TTC549 (cell line): Measurements from ENCODE around the gene LRP1B.
A peak's percentile ranks its signal among the peaks of the same experiment; 100 is the strongest.

Source experiments
- FAIRE-seq: peaks from 2 replicates; lab custom pipeline; 2012; peaks lifted over from hg19 to GRCh38; lab: Jason Lieb, UNC

LRP1B gene

DNA sequence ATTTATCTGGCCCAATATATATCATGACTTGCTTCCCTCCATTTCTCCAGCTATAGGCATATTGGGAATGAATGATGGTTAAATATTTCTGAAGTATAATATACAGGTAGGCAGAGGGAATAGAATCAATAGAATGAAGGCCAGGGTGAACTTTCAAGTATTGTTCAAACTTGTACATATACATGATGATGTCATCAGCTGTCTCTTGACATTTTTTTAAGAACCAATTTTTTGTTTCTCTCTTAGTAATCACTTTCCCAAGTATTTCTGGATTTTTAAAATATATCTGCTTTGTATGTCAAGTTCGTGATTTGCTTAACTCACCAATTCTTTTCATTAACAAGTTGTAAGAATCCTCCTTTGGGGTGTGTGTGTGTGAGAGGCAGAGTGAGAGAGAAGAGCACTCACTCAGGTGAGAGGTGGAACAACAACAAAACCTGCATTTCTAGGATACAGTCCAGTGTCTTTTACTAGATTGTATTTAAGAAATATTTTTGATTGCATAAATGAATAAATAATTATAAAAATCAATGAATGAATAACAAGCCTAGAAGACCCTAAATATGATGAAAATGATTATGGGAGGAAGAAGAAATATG lies 1239.1 kb downstream of the LRP1B start:
- FAIRE-seq, result no peak

DNA sequence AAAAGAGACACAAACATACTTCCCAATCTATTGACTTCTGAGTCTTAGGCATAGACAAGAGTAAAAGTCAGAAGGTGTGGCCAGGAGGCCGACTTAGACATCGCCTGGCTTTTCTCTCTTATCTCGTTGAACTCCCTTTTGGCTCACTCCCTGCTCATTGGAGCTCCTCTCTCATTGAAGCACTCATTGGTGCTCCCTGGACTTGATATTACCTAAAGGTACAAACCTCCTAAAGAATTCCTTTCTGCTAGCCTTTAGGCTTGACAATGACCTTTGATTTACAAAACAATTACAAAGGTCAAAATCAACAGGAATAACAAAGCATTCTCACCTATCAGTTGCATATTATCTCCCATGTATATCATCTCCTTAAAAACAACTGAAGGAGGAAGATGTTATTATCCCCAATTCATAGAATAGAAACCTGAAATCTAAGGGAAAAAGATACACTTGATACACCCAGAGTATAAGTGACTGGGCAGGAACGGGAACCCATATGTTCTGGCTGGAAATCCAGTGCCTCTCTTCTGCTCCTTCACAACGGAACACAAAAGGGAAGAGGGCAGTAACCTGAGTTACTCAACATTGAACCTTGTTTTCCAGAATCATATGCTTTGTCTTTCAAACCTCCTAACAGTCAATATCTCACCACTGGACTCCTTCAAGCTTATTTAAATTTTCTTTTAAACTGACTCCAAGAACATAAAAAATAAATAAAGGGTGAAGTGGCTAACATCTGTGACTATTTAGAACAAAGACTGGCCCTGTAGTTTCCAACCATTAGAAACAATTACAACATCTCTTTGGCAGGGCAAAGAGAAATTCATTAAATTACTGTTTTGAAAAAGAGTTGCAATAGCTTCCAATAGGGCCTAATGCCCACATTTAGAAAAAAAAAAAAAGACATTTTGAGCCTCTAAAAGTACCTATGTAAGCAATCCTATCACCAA lies 1247.9 kb downstream of the LRP1B start:
- no peak for FAIRE-seq

DNA sequence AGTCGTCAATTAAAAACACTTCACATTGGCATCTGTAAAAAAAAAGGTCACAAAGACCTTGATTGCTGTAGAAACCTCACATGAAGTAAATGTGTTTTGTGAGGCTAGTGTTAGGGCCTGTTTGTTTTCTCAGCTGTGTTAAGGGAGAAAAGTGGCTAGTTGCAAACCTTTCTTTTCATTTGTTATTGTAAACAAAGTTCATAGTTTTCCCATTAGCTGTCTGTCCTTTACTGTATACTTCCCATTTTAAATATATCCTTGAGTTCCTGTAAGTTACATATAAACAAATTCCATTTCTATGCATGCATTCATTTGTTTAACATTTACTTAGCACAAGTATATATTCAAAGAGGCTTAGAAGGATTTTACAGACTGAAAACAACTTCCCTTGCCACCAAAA lies 1250.2 kb downstream of the LRP1B start:
- FAIRE-seq, result no peak

DNA sequence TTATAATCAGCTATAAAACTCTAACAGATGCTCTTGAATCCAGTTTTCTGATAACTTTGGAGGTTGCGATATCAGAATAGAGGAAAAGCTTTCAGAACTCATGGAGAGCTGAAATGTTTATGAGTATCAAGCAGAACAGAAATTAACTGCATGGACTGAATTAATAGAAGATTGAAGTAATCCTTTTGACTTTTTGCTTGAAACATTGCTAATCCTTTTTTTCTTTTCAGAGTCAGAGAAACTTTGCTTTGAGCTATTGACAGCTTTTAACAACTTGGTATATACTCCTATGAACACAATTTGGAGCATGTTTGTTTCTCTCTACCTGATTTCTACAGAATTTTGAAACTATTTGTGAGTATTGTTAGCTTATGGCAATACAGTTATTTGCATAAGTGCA lies 1254.8 kb downstream of the LRP1B start:
- FAIRE-seq, result no peak

DNA sequence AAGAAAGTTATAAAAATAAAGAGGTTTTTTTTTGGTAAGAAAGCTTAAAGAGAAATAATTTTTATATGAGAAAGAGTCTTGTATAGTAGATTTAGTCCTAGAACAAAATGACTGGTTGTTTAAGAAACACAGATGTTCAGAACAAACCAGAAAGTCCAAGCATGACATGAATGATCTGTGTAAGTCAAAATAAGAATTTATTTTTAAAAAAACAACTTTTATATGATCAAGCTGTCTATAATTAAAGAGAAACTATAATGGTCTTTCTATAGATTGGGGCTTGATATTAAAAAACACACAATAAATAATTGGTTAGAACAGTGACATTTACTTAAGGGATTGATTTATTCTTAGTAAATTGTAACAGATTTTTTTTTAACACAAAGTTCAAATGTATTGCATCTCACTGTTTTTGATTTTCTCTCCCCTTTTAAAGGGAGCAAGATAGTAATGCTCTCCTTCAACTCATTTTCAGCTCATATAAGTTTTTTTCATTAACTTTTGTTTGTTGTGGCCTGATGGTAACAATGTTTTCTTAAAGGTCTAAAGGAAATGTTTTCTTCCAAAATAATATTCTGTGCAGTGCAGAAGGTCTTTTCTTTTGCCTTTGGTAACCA lies 1256.8 kb downstream of the LRP1B start:
- no peak for FAIRE-seq

DNA sequence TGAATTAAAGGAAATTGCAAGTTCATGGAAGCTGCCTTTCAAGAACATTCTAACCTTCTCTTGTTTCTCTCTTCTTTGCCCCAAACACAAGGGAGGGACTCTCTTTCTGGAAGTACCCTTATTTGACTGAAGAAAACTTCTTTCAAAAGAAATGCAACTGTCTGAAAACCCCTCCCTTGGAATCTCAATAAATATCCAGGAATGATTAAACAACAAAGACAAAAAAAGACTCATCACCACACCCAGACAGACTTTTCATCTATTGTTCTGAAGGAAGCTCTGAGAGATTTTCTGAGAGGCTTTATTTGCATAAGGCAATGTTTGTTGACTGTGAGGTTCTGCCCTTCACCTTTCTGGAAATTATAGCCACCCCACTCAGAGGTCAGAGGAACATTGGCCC lies 1260.9 kb downstream of the LRP1B start:
- no peak for FAIRE-seq

DNA sequence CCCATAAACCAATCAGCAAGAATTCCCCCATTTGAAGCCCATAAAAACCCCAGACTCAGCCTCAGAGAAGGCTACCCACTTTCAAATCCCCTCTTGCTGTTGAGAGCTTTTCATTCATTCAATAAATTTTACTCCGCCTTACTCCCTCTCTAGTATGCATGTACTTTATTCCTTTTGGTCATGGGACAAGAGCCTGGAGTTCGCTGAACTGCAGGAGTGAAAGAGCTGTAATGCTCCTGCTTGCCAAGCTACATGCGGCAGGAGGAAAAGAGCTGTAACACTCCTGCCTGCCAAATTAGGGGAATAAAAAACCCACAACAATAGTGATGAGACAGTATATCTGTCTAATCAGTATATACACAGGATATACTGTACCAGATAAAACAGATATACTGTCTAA lies 1261.7 kb downstream of the LRP1B start:
- no peak for FAIRE-seq

DNA sequence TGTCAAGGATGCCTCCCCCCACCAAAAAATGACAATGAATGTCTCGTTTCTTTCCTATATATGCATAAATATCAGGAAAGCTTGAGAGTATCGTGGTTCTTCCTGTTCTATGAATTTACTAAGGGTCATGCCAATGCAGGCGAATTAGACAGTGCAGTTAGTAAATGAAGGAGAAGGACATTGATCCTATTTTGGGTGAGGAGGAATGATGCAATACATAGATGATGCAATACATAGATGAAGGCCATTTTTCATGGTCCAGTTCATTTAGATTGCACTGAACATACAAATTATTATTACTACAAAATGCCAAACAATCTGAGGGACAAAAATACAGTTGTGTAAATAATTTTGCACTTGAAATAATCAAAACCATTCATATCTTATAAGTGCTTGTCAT lies 1265.0 kb downstream of the LRP1B start:
- FAIRE-seq, result no peak

DNA sequence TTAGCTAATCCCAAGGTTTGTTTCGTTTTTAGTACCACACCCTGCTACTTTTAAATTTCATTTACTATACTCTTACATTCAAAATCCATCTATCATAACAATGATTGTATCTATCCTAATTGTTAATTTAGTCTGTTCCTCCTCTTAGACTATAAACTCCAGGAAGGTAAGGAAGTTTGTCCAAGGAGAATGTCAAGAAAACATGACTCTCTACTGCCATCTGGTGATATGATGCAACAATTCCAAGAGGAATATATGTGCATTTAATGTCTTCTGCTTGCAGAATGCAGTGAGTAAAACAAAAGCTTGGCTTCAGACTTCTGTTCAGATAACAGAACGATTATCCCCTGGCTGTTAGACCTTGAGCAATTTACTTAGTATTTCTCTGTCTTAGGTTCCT lies 1267.1 kb downstream of the LRP1B start:
- FAIRE-seq, result peak; percentile 91

DNA sequence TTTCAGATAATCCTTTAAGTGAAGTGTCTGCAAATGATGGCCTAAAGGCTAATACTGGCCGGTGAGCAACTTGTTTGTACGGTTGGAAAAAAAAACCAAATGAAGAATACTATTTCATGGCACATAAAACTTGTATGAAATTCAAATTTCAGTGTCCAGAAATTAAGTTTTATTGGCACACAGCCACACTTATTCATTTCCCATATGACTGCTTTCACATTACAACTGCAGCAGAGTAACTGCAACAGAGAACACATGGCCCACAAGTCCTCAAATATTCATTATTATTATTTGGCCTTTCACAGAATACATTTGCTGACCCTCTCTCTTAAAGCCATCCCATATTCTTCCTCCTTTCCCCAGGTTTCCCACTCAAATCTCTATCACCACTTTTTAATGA lies 1268.6 kb downstream of the LRP1B start:
- no peak for FAIRE-seq

DNA sequence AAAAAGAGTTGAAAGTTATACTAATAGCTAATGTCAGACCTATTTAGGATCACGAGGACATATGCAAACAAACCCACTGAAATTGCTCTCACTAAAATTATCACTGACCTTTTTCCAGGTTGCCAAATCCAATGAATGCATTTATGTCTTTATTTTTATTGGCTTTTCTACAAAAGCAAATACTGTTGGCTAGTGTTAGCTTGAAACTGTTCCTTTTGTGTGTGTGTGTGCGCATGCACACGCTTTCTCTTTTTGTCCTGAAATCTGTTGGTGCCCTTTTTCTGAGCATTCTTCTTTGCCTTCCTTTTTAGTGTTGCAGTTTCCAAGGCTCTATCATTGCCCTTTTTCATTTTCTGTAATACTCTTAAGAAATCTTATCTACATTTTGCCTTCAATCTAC lies 1269.2 kb downstream of the LRP1B start:
- FAIRE-seq, result no peak

DNA sequence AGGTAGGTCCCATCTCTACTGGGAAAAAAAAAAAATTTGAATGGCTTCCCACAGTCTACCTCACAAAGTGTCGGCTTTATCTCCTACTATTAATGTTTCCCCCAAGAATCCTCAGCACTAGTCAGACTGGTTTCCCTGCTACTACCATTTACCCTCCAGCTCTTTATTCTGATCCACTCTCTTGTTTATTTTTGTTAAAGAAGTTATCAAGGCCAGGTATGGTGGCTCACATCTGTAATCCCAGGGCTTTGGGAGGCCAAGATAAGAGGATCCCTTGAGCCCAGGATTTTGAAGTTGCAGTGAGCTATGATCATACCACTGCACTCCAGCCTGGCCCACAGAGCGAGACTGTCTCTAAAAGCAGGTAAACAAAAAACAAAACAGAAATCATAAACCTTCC lies 1275.3 kb downstream of the LRP1B start:
- no peak for FAIRE-seq

DNA sequence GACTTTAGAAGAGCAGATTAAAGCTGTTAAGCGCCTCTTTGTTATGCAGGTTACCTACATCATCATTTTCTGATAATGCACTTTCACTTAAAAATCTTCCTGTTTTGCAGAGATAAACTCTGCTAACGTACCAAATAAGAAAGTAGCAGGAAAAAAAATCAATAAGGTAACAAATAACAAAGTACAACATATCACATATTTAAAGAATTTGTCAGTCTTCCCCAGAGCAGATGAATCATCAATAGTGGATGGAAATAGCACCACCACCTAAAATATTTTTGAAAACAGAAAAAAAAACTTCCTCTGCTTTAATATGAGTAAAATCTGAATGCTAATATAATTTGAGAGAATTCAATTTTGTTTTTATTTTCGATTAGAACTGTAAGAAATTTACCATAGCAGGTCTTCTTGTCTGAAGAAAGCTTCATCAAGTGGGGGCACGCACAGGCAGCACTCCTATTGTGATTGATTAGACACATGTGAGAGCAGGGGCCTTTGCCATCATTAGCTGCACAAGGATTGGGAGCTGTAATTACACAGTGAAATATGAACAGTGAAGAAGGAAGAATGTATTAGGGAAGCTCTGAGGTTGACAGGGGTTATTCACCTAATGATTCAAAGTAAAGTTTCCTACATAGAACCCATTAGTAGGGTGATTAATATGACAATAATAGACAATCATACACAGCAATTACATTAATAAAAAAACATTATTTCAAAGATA lies 1279.4 kb downstream of the LRP1B start:
- no peak for FAIRE-seq

DNA sequence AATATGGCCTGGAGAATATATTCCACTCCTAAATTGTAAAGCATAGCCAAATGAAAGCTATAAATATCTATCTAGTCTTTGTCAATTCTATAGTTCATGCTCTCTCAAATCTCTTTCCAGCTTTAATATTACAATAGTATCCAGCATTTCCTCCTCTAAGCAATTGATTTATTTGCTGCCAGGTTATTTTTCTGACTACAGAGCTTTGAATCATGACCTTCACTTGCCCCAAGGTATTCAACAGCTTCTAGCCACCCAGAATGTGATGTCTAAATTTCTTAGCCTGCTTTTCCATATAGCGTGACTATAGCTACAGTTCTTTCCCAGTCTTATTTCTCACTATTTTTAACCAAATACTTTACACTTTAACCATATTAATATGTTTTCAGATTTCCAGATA lies 1287.6 kb downstream of the LRP1B start:
- no peak for FAIRE-seq

DNA sequence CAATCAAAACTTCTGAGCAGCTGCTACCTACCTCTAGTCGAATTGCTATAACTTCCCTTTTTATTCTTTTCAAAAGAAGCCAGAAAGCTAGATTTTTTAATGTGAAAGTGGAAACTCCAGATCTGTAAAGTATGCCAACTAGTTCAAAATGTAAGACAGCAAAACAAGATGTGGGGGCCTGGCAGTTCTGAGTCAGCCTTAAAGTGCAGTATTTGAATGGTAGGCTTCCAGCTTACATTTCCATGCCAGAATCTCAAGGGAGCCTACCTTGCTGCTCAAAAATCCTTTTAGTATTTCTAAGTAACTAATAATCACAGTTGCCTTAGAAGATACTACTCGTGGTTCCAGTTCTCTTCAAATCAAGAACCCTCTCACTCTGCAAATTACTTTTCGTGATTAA lies 1288.7 kb downstream of the LRP1B start:
- no peak for FAIRE-seq

DNA sequence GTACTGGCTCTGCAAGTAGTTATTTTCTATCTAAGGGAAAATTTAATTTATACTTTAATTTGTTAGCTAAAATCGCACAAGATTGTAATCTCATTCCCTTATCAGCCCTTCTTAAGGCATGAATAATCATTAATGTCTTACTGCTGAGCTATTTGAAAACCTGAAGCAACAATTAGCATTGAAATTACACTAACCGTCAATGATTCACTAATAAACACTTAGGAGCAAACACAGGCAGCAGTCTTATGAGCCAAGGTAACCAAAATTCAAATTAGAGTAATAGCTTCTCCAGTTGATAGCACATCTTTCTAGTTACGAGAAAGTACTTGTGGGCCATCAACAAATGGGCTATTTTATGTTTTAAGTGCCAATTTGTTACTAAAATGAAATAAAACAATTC lies 1289.7 kb downstream of the LRP1B start:
- no peak for FAIRE-seq

DNA sequence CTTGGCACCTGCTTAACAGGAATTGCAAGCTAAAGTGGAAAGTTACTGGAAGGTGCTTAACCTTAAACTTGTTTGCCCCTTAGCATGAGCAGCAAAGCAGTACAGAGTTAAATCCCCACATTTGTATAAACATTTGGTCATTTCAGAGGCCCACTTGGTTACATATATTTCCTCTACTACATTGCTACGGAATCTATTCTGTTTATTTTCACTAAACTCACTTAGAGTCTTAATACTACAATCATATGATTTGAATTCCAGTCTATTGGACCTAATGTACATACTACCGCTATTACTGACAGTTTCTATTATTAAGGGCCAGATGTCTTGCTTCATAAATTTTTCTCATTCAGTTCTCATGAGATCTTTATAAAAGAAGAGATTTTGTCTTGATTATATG lies 1294.0 kb downstream of the LRP1B start:
- FAIRE-seq, result no peak

DNA sequence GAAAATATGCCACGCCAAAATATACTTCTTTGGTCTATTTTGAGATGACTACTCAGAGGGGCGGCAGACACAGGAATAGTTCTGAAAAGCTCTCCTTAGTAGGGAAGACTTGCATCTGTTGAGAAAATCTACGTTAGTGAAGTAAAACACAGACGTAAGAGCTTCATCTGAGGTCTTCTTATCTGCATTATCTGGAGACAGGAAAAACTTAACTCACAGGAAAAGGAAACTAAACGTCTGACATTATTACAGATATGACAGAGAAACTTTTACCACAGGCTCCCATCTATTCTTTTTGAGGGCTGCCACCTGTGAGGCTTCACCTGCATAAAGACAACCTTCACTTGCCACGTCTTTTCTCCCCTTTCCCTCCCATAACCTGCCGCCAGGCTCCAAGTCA lies 1295.7 kb downstream of the LRP1B start:
- no peak for FAIRE-seq

DNA sequence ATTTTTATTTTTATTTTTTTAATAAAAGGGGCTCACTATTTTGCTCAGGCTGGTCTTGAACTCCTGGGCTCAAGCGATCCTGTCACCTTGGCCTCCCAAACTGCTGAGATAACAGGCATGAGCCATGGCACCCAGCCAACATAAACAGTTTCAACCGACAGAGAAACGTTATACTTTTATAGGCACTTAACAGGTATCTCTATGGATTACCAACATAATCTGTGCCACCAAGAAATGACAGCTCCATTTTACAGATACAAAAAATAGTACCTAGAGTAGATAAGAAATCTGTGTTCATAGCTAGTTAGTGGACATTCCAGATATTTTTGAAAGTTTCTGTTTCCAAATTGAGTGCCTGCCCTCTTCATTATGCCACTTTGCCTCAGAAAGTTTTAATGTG lies 1316.7 kb downstream of the LRP1B start:
- FAIRE-seq, result no peak

DNA sequence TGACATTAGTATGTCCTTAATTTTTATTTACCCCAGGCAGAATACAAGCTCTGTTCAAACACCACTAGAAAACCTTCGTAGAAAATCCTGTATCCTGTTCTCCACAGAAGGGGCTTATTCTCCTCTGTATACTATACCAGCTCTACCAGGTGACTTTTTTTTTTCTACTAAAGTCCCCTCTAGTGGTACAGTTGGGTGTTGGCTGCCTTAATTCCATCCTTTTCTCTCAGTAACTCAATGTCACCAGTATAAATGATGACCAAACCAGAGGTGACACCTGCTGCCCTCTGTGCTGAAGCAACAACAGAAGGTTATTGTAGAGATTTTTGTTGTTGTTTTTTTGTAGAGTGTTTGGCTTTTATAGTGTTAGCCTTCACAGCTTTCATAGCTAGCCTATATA lies 1322.0 kb downstream of the LRP1B start:
- no peak for FAIRE-seq

DNA sequence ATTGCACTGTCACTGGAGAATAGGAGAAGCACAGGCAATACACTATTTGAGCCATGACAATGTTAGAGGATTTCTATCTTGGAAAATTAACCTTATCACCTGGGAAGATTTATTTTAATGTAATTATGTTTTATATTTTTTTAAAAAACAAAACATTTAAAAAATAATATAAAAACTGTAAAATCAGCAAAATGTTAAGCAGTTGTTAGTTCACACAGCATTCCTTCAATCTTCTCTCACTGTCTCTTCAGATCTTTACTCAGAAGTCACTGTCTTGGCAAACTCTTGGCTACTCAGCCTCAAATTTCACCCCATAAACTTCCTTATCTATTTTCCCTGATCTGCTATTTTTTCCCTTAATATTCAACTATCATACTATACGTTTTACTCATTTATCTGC lies 1322.6 kb downstream of the LRP1B start:
- FAIRE-seq, result no peak

DNA sequence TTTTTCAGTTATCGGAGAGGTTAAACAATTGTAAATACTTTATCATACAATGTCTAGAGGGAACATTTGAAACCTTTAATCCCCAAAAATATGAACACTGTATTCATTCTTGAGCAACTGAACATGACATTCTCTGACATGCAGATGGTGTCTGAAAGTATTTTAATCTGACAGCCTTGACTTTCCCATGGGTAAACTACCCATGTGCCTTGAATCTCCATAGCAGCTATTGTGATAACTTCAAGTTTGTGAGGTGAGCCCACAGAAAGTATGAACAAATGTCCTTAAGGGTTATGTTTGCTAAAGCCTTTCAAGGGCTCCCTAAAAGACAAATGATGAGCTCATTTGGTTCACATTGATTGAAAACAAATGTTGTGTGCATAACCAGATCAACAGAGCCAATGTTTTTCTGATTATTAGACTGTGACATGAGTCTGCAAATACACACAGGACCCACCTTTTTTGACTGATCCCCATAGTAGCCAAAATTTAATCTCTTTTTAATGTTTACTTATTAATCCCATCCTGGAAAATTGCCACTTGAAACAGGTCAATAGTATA lies 1326.0 kb downstream of the LRP1B start:
- no peak for FAIRE-seq

DNA sequence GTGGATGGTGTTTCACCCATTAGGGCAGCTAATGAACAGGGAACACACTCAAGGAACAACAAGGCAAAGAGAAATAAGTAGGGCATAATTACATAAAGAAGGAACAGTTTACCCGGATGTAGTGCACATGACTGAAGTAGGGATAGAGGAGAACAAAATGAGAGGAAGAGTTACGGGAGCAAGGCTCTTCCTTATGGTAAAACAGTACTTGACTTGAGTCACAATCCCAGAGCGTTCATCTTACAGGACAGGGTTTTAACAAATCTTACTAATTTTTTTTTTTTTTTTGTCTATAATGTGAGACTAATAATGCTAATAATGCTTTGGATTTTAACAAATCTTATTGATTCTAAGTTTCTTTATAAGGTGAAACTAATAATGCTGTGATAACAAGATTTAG lies 1329.5 kb downstream of the LRP1B start:
- FAIRE-seq, result no peak
